ENCODE results near the gene ZNF616.
A peak's percentile ranks its signal among the peaks of the same experiment; 100 is the strongest.

ZNF616 gene

DNA sequence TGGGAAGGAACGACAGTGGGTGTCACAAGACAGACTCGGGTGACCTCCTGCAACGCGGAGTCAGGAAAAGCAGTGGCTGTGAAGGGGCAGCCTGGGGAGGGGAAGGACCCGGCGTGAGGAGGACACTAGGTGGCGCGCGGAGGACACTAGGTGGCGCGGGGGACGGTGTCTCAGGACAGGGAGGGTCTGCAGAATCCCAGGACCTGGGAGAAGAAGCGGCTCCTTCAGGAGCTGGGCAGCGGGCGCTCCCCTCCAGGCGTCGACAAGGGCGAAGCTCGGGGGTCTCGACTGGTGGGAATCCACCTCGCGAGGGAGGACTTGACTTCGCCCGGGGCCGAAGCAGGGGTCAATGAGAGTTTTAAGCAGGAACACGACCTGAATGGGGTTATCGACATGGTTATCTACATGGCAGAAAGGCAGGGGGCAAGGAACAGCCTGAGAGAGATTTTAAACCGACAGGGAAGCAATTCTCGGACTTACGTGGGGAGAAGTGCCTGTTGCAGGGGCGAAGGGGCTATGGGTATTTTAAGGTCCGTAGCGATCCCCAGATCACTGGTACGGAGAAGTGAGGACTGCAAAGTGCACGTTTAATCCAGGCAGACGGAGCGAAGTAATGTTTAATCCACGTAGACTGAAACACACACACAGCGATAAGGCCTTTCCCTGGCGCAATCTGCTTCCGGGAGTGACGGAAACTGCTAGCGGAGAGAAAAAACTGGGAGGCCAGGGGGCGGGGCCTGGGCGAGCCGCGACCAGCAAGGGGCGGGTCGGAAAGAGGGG is at the start of gene ZNF616:
TSS of gene ZNF616 (minus strand) at position 687 of the 780 bp plus-strand sequence. CDS start 9,426 bp downstream, outside the sequence.
- DNase-seq: peak; percentile 90

DNA sequence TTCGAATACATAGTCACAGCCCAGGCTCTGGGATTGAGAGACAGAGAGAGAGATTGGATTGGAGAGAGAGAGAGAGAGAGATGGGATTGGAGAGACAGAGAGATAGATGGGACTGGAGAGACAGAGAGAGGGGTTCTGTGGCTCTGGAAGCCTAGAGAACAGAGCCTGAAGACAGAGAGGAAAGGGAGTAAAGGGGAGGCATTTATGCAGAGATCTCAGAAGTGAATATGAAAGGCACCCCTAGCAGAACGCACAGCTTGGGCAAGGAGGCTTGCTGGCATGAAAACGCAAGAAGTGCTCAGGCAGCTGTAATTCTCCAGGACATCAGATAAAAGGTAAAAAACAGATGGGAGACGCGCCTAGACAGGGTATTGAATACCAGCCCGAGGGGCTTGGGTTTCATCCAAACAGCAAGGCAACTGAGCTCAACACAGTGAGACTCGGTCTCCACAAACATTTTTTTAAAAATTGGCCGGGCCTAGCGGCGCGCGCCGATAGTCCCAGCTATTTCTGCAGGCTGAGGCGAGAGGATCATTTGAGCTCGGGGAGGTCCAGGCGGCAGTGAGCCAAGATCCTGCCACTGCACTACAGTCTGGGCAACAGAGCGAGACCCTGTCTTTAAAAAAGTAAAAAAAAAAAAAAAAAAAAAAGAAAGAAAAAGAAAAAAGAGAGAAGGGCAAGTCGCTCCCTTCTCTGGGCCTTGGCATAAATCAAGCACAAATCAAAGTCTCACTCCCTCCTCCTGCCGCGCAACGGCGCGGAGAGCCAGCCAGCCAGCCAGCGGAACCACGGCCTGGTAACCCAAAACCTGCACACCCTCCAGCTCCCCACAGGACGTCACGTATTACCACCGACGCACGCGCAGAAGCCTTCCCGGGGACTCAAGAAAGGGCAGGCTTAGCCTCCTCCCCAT is 49.3 kb upstream of the ZNF616 start:
- DNase-seq: no peak

DNA sequence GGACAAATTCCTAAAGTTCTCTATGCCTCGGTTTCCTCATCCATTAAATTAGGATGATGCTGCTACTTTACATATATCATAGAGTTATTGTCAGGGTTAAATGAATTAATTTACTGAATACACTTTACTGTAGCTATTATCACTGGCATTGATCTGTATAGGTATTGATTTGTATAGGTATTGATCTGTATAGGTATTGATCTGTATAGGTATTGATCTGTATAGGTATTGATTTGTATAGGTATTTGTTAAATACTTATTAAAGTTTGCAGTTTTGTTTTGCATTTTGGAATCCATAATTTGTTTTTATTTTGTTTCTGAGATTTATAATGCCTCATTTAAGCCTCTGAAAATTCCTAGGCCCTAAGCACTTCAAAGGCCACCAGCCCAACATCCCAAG is 47.7 kb upstream of the ZNF616 start:
- DNase-seq: no peak

DNA sequence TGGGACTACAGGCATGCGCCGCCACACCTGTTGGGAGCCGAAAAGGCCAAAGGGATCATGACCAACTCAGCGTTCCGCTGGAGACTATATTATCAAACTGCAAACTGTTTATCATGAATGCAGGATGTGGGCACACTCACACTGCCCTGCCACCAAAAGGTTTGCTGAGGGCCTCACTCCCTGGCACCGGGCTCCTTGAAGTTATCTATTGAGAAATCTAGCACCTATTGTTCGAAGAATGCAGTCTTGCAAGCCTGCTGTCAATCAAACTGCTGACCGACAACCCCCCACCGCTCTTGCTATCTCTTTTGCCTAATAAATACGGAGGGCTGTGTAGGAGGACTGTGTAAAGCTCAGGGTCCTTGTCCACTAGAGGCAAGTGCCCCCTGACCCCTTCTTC is 36.8 kb upstream of the ZNF616 start:
- no peak for DNase-seq

DNA sequence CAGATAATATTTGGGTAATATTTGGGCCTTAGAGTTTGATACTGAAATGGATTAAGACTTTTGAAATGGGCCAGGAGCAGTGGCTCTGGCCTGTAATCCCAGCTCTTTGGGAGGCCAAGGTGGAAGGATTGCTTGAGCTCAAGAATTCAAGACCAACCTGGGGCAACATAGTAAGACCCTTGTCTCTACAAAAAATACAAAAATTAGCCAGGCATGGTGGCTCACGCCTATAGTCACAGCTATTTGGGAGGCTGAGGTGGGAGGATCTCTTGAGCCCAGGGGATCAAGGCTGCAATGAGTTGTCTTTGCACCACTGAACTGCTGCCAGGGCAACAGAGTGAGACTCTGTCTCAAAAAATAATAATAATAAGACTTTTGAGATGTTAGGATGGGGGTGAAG is 32.6 kb upstream of the ZNF616 start:
- no peak for DNase-seq

DNA sequence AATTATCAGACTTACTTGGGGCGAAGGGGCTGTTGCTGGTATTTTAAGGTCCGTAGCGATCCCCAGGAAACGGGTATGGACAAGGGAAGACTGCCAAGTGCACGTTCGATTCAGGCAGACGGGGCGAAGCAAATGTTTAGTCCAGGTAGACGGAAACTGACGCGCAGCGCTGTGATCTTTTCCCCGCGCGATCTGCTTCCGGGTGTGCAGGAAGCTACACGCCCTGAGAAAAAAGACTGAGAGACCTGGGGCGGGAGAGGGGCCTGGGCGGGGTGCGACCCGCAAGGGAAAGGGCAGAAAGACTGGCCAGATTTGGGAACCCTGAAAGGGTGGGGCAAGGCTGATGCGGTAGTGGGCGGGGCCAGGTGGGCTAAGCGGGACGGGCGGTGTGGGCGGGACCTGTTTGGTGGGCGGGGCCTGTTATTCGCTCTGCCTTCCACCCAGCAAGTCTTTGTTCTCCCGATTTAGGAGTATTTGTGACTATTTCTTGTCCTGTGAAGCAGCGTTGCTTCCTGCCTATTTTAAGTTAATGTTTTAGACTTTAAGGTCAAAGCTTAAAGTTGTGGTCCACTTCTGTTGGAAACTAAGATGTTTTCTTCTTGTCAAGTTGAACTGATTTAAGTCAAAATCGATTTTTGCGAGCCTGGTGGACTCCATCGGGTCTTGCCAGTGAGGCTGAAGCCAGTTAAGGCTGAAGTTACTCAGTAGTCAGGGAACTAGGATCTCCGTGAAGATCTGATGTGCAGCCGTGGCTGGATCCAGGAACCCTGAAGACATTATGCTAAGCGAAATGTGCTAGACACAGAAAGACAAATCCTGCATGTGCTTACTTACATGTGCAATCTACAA is 31.8 kb upstream of the ZNF616 start, which contains the start of gene ZNF836:
TSS of gene ZNF836 (minus strand) at position 301 of the 849 bp plus-strand sequence. CDS start 3,549 bp downstream, outside the sequence.
- peak; percentile 73 for DNase-seq

DNA sequence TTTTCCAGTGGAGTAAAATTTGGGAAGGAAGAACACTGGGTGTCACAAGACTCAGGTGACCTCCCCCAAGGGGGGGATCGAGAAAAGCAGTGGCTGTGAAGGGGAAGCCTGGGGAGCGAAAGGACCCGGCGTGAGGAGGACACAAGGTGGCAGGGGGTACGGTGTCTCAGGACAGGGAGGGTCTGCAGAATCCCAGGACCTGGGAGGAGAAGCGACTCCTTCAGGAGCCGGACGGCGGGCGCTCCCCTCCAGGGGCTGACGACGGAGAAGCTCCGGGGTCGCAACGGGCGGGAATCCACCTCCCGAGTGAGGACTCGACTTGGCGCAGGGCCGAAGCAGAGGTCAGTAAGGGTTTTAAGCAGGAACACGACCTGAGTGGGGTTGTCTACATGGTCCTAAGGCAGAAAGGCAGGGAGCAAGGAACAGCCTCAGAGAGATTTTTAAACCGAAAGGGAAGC is 31.2 kb upstream of the ZNF616 start:
- DNase-seq: no peak

DNA sequence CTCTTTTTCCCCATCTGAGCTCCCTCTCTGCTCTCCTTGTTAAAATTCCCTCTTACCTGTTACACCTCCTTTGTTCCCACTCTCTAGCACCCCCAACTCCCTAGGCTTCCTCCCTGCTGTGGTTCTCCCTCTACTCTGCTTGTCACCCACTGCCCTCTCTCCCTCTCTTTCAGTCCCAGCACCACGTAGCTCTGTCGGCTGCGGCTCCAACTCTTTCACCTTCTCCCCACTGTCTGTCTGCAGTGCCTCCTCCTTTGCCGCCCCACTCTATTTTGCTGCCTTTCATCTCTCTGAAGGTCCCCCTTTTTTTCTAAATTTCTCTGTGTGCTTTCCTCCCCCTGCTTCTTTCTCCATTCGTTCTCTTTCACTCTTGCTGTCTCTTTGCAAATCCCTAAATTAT is 30.6 kb upstream of the ZNF616 start:
- no peak for DNase-seq

DNA sequence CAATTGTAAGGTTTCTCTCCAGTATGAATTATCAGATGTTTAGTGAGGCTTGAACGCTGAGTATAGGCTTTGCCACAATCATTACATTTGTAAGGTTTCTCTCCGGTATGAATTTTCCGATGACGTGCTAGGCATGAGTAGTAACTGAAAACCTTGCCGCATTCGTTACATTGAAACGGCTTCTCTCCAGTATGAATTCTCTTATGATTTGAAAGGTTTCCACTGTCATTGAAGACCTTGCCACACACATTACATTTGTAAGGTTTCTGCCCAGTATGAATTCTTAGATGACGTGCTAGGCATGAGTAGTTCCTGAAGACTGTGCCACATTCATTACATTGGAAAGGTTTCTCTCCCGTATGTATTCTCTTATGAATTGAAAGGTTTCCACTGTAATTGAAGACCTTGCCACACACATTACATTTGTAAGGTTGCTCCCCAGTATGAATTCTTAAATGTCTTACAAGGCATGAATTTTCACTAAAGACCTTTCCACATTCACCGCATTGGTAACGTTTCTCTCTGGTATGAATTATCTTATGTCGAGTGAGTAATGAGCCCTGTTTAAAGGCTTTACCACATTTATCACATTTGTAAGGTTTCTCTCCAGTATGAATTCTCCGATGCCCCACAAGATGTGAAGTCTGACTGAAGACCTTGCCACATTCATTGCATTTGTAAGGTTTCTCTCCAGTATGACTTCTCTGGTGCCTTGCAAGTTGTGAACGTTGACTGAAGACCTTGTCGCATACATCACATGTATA is 16.0 kb upstream of the ZNF616 start:
- DNase-seq: no peak

DNA sequence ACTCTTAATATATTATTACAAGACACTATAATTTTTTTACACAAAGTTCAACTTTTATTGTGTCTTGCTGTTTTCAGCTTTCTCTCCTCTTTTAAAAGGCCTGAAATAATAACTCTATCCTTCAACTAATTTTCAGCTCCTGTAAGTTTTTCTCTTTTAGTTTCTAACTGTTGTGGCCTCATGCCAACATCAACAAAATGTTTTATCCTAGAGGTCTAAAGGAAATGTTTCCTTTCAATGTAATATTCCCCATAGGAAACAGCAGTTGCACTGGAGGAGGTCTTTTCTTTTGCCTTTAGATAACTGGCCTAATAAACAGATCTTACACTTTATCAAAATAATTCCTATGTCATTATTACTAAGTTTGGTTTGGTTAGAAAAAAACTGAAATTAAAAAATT is 8.5 kb upstream of the ZNF616 start:
- no peak for DNase-seq

DNA sequence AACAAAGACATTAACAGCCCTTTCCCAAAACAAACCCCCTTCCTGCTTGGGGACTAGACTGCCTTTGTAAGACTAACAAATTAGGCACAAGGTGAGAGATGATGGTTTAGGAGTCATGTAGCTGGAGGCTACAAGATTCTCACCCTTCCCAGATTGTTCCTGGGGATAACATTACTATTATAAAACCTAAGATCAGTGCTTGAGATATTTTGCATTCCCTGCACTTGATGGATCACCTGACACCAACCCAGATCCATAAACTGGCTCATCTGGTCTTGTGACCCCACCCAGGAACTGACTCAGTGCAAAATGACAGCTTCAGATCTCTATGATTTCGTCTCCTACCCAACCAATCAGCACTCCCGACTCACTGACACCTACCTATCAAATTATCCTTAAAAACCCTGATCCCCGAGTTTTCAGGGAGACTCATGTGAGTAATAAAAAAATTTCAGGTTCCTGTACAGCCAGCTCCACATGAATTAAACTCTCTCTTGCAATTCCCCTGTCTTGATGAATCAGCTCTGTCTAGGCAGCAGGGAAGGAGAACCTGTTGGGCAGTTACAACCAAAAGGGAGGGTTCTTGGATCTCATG is 2.4 kb upstream of the ZNF616 start:
- DNase-seq: no peak

DNA sequence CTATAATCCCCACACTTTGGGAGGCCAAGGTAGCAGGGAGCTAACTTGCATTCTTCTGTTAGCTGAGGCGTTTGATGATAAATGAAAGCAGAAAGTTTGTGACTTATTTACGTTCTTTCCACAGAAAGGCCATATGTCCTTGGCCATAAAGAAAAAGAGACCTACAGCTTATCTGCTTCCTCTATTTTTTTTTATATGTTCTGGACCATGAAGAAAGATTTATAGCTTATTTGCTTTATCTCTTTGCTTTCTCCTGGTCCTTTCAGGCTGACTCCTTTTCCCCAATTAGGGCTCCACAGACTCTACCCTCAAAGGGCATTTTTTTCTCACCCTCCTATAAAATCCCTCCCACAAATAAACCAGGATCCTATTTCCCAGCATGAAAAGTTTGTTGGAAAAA is 1.5 kb upstream of the ZNF616 start:
- no peak for DNase-seq

DNA sequence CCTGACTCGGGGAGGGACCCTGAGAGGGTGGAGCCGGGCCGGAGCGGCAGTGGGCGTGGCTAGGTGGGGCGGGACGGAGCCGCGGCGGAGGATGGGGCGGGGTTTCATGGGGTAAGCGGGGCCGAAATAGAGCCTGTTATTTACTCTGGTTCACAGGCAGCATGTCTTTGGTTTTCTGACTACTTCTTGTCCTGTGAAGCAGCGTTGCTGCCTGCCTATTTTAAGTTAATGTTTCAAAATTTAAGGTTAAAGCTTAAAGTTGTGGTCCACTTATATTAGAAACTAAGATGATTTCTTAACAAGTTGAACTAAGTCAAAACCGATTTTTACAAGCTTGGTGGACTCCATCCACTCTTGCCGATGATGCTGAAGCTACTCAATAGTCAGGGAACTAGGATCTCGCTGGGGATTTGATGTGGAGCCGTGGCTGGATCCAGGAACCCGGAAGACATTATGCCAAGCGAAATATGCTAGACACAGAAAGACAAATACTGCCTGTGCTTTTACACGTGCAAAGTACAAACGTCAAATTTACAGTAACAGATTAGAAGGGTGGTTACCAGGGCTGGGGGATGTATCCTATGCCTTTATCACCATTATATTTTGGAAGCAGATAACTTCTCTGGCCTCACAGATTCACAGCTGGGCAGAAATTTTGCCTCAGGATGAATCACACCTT is 433 bp upstream of the ZNF616 start:
- DNase-seq: no peak

DNA sequence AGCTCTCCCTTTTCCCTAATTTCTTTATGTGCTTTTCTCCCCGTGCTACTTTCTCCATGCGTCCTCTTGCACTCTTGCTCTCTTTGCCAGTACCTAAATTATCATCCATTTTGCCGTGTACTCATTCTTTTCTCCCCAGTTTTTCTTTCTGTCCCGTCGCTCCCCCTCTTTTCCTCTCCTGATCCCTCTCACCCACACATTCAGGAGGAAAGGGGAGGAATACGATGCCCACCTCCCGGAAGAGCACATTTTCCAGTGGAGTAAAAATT is 821 bp downstream of the ZNF616 start:
- DNase-seq: no peak

DNA sequence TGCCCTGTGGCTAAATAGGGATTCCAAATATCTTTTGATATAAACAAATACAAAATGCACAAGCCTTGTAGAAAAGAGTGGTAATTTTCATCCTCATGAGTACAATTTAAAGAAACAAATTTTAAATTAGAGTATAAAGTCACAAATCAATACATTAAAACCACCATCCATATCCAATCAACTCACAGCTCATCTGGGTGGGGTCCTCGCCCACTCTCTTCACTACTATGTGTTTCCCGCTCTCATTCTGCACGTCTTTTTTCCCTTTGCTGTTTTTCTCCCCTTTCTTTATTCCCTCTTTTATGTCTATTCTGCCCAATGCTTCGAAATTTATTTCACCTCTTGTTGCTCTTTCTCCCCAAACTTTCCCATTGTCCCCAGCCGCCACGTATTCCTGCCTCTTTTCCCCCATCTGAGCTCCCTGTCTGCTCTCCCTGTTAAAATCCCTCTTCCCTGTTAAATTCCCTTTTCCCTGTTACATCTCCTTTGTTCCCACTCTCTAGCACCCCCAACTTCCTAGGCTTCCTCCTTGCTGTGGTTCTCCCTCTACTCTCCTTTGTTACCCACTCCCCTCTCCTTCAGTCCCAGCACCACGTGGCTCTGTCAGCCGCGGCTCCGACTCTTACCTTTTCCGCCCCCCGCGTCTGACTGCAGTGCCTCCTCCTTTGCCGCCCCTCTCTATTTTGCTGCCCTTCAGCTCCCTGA is 1.3 kb downstream of the ZNF616 start:
- DNase-seq: no peak

DNA sequence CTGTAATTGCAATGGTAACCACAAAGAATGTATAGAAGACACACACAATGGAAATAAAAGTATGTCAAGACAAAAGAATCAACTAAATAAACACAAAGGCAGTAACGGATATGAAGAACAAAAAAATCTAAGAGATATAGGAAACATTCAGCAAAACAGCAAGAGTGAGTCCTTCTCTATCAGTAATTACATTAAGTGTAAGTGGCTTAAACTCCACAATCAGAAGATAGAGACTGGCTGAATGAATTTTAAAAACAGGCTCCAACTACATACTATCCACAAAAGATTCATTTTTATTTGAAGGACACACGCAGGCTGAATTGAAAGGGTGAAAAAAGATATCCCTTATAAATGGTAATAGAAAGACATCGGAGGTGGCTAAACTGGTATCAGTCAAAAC is 19.5 kb downstream of the ZNF616 start:
- no peak for DNase-seq

DNA sequence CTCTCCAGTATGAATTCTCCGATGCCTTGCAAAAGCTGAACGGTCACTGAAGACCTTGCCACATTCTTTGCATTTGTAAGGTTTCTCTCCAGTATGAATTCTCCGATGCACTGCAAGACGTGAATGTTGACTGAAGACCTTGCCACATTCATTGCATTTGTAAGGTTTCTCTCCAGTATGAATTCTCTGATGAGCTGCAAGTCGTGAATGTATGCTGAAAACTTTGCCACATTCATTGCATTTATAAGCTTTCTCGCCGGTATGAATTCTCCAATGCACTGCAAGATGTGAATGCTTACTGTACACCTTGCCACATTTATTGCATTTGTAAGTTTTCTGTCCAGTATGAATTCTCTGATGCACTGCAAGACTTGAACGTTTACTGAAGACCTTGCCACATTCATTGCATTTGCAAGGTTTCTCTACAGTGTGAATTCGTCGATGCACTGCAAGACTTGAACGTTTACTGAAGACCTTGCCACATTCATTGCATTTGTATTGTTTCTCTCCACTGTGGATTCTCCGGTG is 24.1 kb downstream of the ZNF616 start:
- no peak for DNase-seq

DNA sequence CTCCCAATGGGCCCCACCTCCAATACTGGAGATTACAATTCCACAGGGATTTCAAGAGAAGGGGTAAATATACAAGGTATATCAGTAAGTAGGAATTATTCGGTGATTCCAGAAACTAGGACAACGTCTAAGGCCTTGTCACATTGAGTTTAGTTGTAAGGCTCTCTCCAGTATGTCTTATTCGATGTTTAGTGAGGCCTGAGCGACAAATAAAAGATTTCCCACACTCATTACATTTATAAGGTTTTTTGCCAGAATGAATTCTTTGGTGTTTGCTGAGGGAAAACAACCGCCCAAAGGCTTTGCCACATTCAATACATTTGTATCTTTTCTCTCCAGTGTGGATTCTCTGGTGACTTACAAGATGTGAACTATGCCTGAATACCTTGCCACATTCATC is 25.0 kb downstream of the ZNF616 start:
- DNase-seq: no peak

DNA sequence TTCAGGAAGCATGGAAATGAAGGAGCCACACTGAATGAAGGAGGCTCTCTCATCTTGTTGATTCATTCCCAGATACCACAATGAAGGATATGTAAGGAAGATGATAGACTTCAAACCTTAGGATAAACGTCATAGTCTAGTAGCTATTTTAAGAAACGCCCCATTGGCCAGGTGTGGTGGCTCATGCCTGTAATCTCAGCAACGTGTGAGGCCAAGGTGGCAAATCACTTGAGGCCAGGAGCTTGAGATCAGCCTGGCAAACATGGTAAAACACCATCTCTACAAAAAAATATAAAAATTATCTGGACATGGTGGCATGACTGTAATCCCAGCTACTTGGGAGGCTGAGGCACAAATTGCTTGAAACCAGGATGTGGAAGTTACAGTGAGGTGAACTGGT is 27.1 kb downstream of the ZNF616 start:
- DNase-seq: no peak

DNA sequence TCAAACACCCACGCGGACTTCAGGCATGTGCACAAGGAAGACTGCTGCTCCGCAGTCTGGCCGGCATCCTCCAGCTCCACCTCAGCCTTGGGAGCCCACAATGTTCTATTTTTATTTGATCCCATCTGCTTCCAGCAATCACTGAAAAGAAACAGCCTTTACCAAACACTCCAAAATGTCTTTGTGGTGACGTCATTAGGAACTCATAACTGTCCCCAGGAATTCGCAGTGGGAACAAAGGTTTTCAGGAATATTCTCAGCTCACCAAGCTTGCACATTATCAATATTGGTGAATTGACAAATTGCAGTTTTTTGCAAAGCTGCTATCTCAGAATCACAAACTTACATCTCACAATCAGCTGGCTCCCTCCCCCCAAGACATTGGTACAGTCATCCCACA is 29.0 kb downstream of the ZNF616 start:
- no peak for DNase-seq
